COR-L47 (cell line): ENCODE results near the gene ANKS1B.

Source experiments
- DNase-seq: peaks from one replicate; lab custom pipeline; 2025; lab: John Stamatoyannopoulos, UW

Gene ANKS1B

GRCh38 chr12:98922871-98923270, 1061.9 kb downstream of the ANKS1B start:
- no peak for DNase-seq

GRCh38 chr12:98918176-98918863, 1066.4 kb downstream of the ANKS1B start:
- DNase-seq: no peak

- DNase-seq: no peak
Observed at GRCh38 chr12:98916106-98916505, 1068.6 kb downstream of the ANKS1B start.

- no peak for DNase-seq
Observed at GRCh38 chr12:98912401-98912974, 1072.2 kb downstream of the ANKS1B start.

- no peak for DNase-seq
Observed at GRCh38 chr12:98911396-98911795, 1073.3 kb downstream of the ANKS1B start.

- peak; percentile 71 for DNase-seq
Observed at GRCh38 chr12:98909746-98910145, 1075.0 kb downstream of the ANKS1B start.

- no peak for DNase-seq
Observed at GRCh38 chr12:98908866-98909265, 1075.9 kb downstream of the ANKS1B start.

- DNase-seq: no peak
Observed at GRCh38 chr12:98903875-98904274, 1080.9 kb downstream of the ANKS1B start.

- no peak for DNase-seq
Observed at GRCh38 chr12:98901189-98901588, 1083.5 kb downstream of the ANKS1B start.

- DNase-seq: no peak
Observed at GRCh38 chr12:98896938-98897337, 1087.8 kb downstream of the ANKS1B start.

- peak; percentile 70 for DNase-seq
Observed at GRCh38 chr12:98895086-98895651, 1089.6 kb downstream of the ANKS1B start.

- peak; percentile 70 for DNase-seq
Observed at GRCh38 chr12:98894412-98895085, 1090.2 kb downstream of the ANKS1B start.

- DNase-seq: no peak
Observed at GRCh38 chr12:98893675-98894411, 1090.9 kb downstream of the ANKS1B start.

- DNase-seq: peak; percentile 37
Observed at GRCh38 chr12:98893126-98893674, 1091.5 kb downstream of the ANKS1B start.

GRCh38 chr12:98885778-98886177, 1099.0 kb downstream of the ANKS1B start:
- no peak for DNase-seq

GRCh38 chr12:98883231-98883630, 1101.5 kb downstream of the ANKS1B start:
- DNase-seq: no peak

- no peak for DNase-seq
Observed at GRCh38 chr12:98882526-98882925, 1102.2 kb downstream of the ANKS1B start.

- no peak for DNase-seq
Observed at GRCh38 chr12:98873776-98874175, 1111.0 kb downstream of the ANKS1B start.

- DNase-seq: peak; percentile 57
Observed at GRCh38 chr12:98870504-98870903, 1114.2 kb downstream of the ANKS1B start.

- DNase-seq: no peak
Observed at GRCh38 chr12:98869886-98870503, 1114.7 kb downstream of the ANKS1B start.

GRCh38 chr12:98868538-98868937, 1116.2 kb downstream of the ANKS1B start:
- no peak for DNase-seq

GRCh38 chr12:98868076-98868475, 1116.7 kb downstream of the ANKS1B start:
- DNase-seq: no peak
